NCI-H1092 treated with DMSO at 0.1 percent for 48 hours (cell line): ENCODE data around the gene EDN3.

Experiments used
- DNase-seq: peaks from one replicate; lab custom pipeline; 2025; lab: John Stamatoyannopoulos, UW

Gene EDN3

DNA sequence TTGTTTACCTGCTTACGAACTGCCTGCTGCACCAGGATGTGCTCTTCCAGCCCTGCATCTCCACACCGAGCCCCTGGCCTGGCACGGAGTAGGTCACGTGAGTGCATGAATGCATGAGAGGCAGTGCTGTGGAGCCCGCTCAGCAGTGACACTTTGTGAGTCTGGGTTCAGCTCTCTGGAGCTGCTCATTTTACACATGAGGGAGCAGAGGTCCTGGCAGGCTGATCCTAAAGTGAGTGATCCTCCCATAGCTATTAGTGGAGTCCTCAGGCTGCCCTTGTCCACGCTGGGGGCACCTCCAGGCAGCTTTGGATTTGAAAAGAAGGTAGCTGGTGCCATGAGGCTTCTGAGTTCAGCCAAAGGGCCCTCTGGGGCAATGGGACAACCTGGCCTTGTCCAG, 64.2 kb downstream of the EDN3 start:
- DNase-seq: no peak

DNA sequence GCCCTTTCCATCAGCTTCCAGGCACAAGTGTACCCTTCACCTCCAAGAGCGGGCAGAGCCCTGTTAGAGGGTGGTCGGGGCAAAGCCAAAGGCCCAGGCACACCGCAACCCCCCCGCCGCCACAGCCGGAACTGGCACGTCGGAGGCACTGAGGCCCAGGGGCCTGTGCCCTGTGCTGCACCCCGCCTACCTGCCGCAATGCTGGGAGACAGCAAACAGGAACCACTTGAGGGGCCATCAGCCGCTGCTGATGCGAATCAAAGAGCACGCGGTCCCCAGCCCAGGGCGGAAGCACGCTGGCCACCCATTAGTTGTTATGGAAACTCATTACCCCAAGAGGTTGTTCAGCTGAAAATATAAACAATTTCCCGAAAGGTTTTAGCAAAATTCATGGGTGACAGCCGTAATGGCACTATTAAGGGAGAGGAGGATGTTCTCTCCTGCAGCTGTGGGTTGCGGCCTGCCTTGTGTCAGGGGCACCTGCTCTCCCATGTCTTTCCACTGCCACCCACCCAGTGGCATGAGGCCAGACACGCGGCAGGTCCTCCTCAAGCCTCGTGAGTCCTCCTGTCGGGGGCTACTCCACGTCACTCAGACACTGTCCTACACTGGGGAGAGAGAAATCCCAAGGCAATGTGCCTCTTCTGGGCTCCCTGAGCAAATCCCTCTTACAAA, 65.3 kb downstream of the EDN3 start:
- peak; percentile 56 for DNase-seq

DNA sequence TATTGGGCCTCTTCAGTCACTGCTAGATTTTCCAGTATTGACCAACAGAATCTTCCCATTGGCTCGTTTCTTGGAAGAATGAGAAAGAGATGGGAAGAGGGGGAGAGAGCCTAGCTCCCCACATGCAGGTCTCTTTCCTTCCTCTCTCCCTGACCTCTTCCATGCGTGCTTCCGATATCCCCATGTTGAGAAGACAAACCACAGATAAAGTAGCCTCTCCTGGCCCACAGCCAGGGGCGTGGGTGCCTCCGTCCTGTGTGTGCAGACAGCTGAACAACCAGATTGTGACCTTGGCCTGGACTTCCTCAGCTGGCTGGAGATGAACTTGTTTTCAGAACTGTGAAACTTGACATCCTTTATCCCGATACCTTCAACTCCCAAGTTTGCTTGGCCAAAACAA, 71.0 kb downstream of the EDN3 start:
- no peak for DNase-seq

DNA sequence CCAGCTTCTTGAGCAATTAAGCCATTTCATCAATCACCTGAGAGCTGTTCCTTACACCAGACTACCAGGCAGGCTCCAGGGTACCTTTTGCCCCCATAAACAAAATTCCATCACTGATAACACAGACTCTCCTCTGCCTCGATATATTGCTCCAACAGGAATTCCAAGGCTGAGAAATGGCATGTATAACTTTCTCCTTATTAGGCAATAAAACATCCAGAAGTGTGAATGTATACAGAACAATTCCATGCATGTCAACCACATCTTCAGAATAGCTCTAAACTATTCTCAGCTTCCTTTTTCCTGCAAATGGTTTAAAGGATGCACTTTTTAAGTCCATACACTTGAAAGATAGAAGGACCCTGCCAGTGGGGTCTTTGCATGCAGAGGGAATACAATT, 73.8 kb downstream of the EDN3 start:
- DNase-seq: no peak

- no peak for DNase-seq
Measured at GRCh38 chr20:59375541-59375940, 75.1 kb downstream of the EDN3 start.
